ENCODE measurements around the gene AGFG2.

The AGFG2 gene

GRCh38 chr7:100573691-100574361 lies 34.8 kb downstream of the AGFG2 start, which contains the start of gene SAP25:
Gene SAP25, minus strand, starts transcription at chr7:100573900. Its CDS starts 158 bp downstream, at chr7:100573742.
- DNase-seq: no peak

GRCh38 chr7:100574362-100575205 lies 35.6 kb downstream of the AGFG2 start:
- DNase-seq: no peak

GRCh38 chr7:100575206-100575631 lies 36.2 kb downstream of the AGFG2 start:
- no peak for DNase-seq

- DNase-seq: no peak
These were observed 36.9 kb downstream of the AGFG2 start for GRCh38 chr7:100575746-100576383.

GRCh38 chr7:100576384-100576993 lies 37.5 kb downstream of the AGFG2 start:
- DNase-seq: no peak

- no peak for DNase-seq
These were observed 38.1 kb downstream of the AGFG2 start for GRCh38 chr7:100577103-100577502.

- no peak for DNase-seq
These were observed 38.5 kb downstream of the AGFG2 start for GRCh38 chr7:100577507-100577906.

GRCh38 chr7:100578246-100579183 lies 39.5 kb downstream of the AGFG2 start:
- DNase-seq: no peak

GRCh38 chr7:100580466-100581283 lies 41.7 kb downstream of the AGFG2 start:
- no peak for DNase-seq

GRCh38 chr7:100582041-100582579 lies 43.1 kb downstream of the AGFG2 start:
- DNase-seq: no peak

- no peak for DNase-seq
These were observed 43.6 kb downstream of the AGFG2 start for GRCh38 chr7:100582650-100583049.

GRCh38 chr7:100583132-100584053 lies 44.4 kb downstream of the AGFG2 start:
- DNase-seq: peak; percentile 35

- DNase-seq: no peak
These were observed 45.2 kb downstream of the AGFG2 start for GRCh38 chr7:100584054-100584682.

GRCh38 chr7:100584683-100585510 lies 45.9 kb downstream of the AGFG2 start:
- no peak for DNase-seq

GRCh38 chr7:100585511-100586265 lies 46.7 kb downstream of the AGFG2 start, which contains the start of gene LRCH4:
Gene LRCH4, minus strand, starts transcription at chr7:100586129. Its CDS starts 29 bp downstream, at chr7:100586100.
- DNase-seq: no peak

GRCh38 chr7:100586266-100587025 lies 47.4 kb downstream of the AGFG2 start, which contains the start of gene FBXO24:
Gene FBXO24, plus strand, starts transcription at chr7:100586328. Its CDS starts 298 bp downstream, at chr7:100586626.
- DNase-seq: peak; percentile 81

Data from KG1 (cell line).